Brain microvascular endothelial cell (primary cell): ENCODE results near the gene SERGEF.

Experiments
- DNase-seq: peaks from one replicate; pipeline ENCODE4 v3.0.0-alpha.2; 2020
- H3K27ac ChIP-seq: fragments of 250-450 bp; sonication (Bioruptor Pico); 2 replicates; pipeline ENCODE4 v1.5.1; 2020; ENCODE audit warnings: mild to moderate bottlenecking, moderate library complexity
- H3K27me3 ChIP-seq: fragments of 250-450 bp; sonication (Bioruptor Pico); replicated peaks from 2 replicates; pipeline ENCODE4 v1.5.1; 2020; ENCODE audit warnings: mild to moderate bottlenecking
- H3K36me3 ChIP-seq: fragments of 250-450 bp; sonication (Bioruptor Pico); replicated peaks from 2 replicates; pipeline ENCODE4 v1.5.1; 2020; ENCODE audit warnings: mild to moderate bottlenecking
- H3K4me3 ChIP-seq: 2 replicates; pipeline ENCODE4 v1.5.1; 2011; ENCODE audit warnings: low read depth, mild to moderate bottlenecking, control low read depth, low read length, moderate library complexity
- CTCF ChIP-seq: IDR thresholded peaks from 2 replicates; pipeline ENCODE4 v1.5.1; 2011; ENCODE audit warnings: low read depth, mild to moderate bottlenecking, moderate library complexity, low read length, control low read depth, inconsistent platforms; ENCODE audit errors: missing control alignments
- in situ Hi-C: cut with HindIII; loops from 2 replicates; pipeline ENCODE4 v1.10.0; 2017; ENCODE audit warnings: low sequenced_read_pairs, low pct_ligation_motif_present

SERGEF gene

GRCh38 chr11:18046116-18046777 lies 33.4 kb upstream of the SERGEF start, which contains the start of gene TPH1:
TPH1 (minus strand) TSS chr11:18046269; CDS start chr11:18040762, 5,507 bp downstream.
- no peaks in the 10 kb centered on the region for H3K36me3 ChIP-seq
- H3K27ac ChIP-seq: no peak within 1 kb of the TSS
- peak within 1 kb of the TSS; percentile 10 for H3K4me3 ChIP-seq
- in situ Hi-C loops: no loop called here
- no peak for TF ChIP-seq CTCF
- DNase-seq: peak; percentile 34
- peaks cover 19% of the 10 kb centered on the region for H3K27me3 ChIP-seq

GRCh38 chr11:18036456-18036855 lies 23.6 kb upstream of the SERGEF start:
- TF ChIP-seq CTCF: no peak
- Histone ChIP-seq H3K27me3 (no peaks in the 10 kb centered on the region), H3K36me3 (no peaks in the 10 kb centered on the region), H3K4me3 (no peak overlapping the region), H3K27ac (no peak overlapping the region)
- DNase-seq: no peak
- in situ Hi-C loops: no loop called here

GRCh38 chr11:18027475-18027874 lies 14.6 kb upstream of the SERGEF start:
- H3K27ac ChIP-seq: no peak overlapping the region
- in situ Hi-C loops: no loop called here

GRCh38 chr11:18022419-18022818 lies 9.6 kb upstream of the SERGEF start:
- no peaks in the 10 kb centered on the region for H3K27me3 ChIP-seq
- no peak overlapping the region for H3K27ac ChIP-seq
- no peaks in the 10 kb centered on the region for H3K36me3 ChIP-seq
- no peak for TF ChIP-seq CTCF
- DNase-seq: no peak
- in situ Hi-C loops: no loop called here
- H3K4me3 ChIP-seq: no peak overlapping the region

More at GRCh38 chr11:18027475-18027874, 14.6 kb upstream of the SERGEF start:
- TF ChIP-seq CTCF: no peak
- H3K4me3 ChIP-seq: no peak overlapping the region
- no peaks in the 10 kb centered on the region for H3K36me3 ChIP-seq
- no peaks in the 10 kb centered on the region for H3K27me3 ChIP-seq
- DNase-seq: no peak

GRCh38 chr11:18019650-18020049 lies 6.8 kb upstream of the SERGEF start:
- in situ Hi-C loops: no loop called here
- no peaks in the 10 kb centered on the region for H3K36me3 ChIP-seq
- TF ChIP-seq CTCF: no peak
- H3K27me3 ChIP-seq: no peaks in the 10 kb centered on the region
- DNase-seq: no peak
- H3K4me3 ChIP-seq: no peak overlapping the region
- H3K27ac ChIP-seq: no peak overlapping the region

GRCh38 chr11:18016789-18017188 lies 3.9 kb upstream of the SERGEF start:
- in situ Hi-C loops: no loop called here
- Histone ChIP-seq H3K36me3 (no peaks in the 10 kb centered on the region), H3K27me3 (no peaks in the 10 kb centered on the region), H3K4me3 (no peak overlapping the region), H3K27ac (no peak overlapping the region)
- no peak for TF ChIP-seq CTCF
- no peak for DNase-seq
